Measurements from ENCODE around the gene ALCAM. TPM values are rescaled to one million over a fixed set of nuclear protein-coding genes. Genes with fewer than 3 reads are reported as not detected.

ALCAM gene
- polyA plus RNA-seq (ENCODE audit: insufficient read length in 12 of 12), result 10 to 100 TPM in 10 of 12 donors, 1 to 10 TPM in 1, not detected in 1; 9.3 to 95.1 (median 13.1) TPM
- long read RNA-seq, donor 1, partial matches to known transcripts, result 0 of 3 reads
- long read RNA-seq, donor 1, other reads (novel, unspliced or antisense), result 0 of 3 reads
- long read RNA-seq, donor 2, full-length matches to known transcripts, result 2 of 2 reads
- long read RNA-seq, donor 2, partial matches to known transcripts, result 0 of 2 reads
- long read RNA-seq, donor 2, other reads (novel, unspliced or antisense), result 0 of 2 reads
- long read RNA-seq, donor 3, result 0 reads
- long read RNA-seq, donor 4, full-length matches to known transcripts, result 1 of 1 reads
- long read RNA-seq, donor 4, partial matches to known transcripts, result 0 of 1 reads
- long read RNA-seq, donor 4, other reads (novel, unspliced or antisense), result 0 of 1 reads
- long read RNA-seq, donor 5, full-length matches to known transcripts, result 1 of 1 reads
- long read RNA-seq, donor 5, partial matches to known transcripts, result 0 of 1 reads
- long read RNA-seq, donor 5, other reads (novel, unspliced or antisense), result 0 of 1 reads
- long read RNA-seq, donor 6, full-length matches to known transcripts, result 2 of 2 reads
- long read RNA-seq, donor 6, partial matches to known transcripts, result 0 of 2 reads
- long read RNA-seq, donor 6, other reads (novel, unspliced or antisense), result 0 of 2 reads
- long read RNA-seq, donor 7, partial matches to known transcripts, result 0 of 2 reads
- long read RNA-seq, donor 7, other reads (novel, unspliced or antisense), result 0 of 2 reads
- long read RNA-seq, donor 8, full-length matches to known transcripts, result 1 of 1 reads
- long read RNA-seq, donor 8, partial matches to known transcripts, result 0 of 1 reads
- long read RNA-seq, donor 8, other reads (novel, unspliced or antisense), result 0 of 1 reads
- long read RNA-seq, donor 9, full-length matches to known transcripts, result 4 of 9 reads
- long read RNA-seq, donor 9, partial matches to known transcripts, result 5 of 9 reads
- long read RNA-seq, donor 9, other reads (novel, unspliced or antisense), result 0 of 9 reads
- long read RNA-seq, donor 10, full-length matches to known transcripts, result 2 of 2 reads
- long read RNA-seq, donor 10, partial matches to known transcripts, result 0 of 2 reads
- long read RNA-seq, donor 10, other reads (novel, unspliced or antisense), result 0 of 2 reads
- long read RNA-seq, donor 11, result 0 reads

- DNase-seq, result peak; percentile 91
These were observed at the start of gene ALCAM for GRCh38 chr3:105366326-105367062. ALCAM (plus strand) TSS chr3:105366909.

GRCh38 chr3:105317841-105318240 lies 48.9 kb upstream of the ALCAM start:
- DNase-seq, result no peak

- no peak for DNase-seq
These were observed 44.0 kb upstream of the ALCAM start for GRCh38 chr3:105322570-105323273.

- no peak for DNase-seq
These were observed 43.5 kb upstream of the ALCAM start for GRCh38 chr3:105323274-105323599.

GRCh38 chr3:105324951-105325350 lies 41.8 kb upstream of the ALCAM start:
- no peak for DNase-seq

- DNase-seq, result no peak
These were observed 38.9 kb upstream of the ALCAM start for GRCh38 chr3:105327662-105328337.

- DNase-seq, result no peak
These were observed 38.4 kb upstream of the ALCAM start for GRCh38 chr3:105328338-105328730.

GRCh38 chr3:105332961-105333360 lies 33.7 kb upstream of the ALCAM start:
- DNase-seq, result no peak

GRCh38 chr3:105334138-105334882 lies 32.4 kb upstream of the ALCAM start:
- no peak for DNase-seq

- no peak for DNase-seq
These were observed 26.8 kb upstream of the ALCAM start for GRCh38 chr3:105339946-105340345.

- no peak for DNase-seq
These were observed 22.7 kb upstream of the ALCAM start for GRCh38 chr3:105343991-105344390.

GRCh38 chr3:105345156-105345555 lies 21.6 kb upstream of the ALCAM start:
- DNase-seq, result no peak

GRCh38 chr3:105347625-105348302 lies 18.9 kb upstream of the ALCAM start:
- DNase-seq, result no peak

- DNase-seq, result no peak
These were observed 18.4 kb upstream of the ALCAM start for GRCh38 chr3:105348307-105348706.

- no peak for DNase-seq
These were observed 16.9 kb upstream of the ALCAM start for GRCh38 chr3:105349684-105350387.

- no peak for DNase-seq
These were observed 14.9 kb upstream of the ALCAM start for GRCh38 chr3:105351821-105352220.

- DNase-seq, result no peak
These were observed 13.7 kb upstream of the ALCAM start for GRCh38 chr3:105352976-105353375.

GRCh38 chr3:105353485-105354161 lies 13.1 kb upstream of the ALCAM start:
- DNase-seq, result peak; percentile 43
